ENCODE results near the gene VILL. TPM values are rescaled to one million over a fixed set of nuclear protein-coding genes. Genes with fewer than 3 reads are reported as not detected.
"Not testable (repeated sequence)": the region's sequence is repeated elsewhere in the genome, so short reads cannot be mapped to it uniquely, and the experiment has no call there.

Gene VILL
- total RNA-seq, 1 donor from 2014 or later, result 3.2 TPM

GRCh38 chr3:37985637-37986320 is 4.8 kb upstream of the VILL start:
- no peak for DNase-seq
- no peak for TF ChIP-seq CTCF (IDR thresholded peaks at IDR 0.05; ENCODE audit: partially characterized antibody, unreplicated experiment)
- Mint-ChIP-seq H3K9me3 (ENCODE audit: unreplicated experiment) (no peaks in the 10 kb centered on the region), H3K36me3 (ENCODE audit: unreplicated experiment) (no peaks in the 10 kb centered on the region), H3K4me1 (ENCODE audit: low read depth, unreplicated experiment) (no peaks in the 10 kb centered on the region), H3K4me3 (ENCODE audit: unreplicated experiment) (no peak overlapping the region), H3K27me3 (ENCODE audit: unreplicated experiment) (peaks cover 7% of the 10 kb centered on the region), H3K27ac (ENCODE audit: unreplicated experiment) (no peak overlapping the region)

GRCh38 chr3:37986479-37987314 is 3.9 kb upstream of the VILL start:
- Mint-ChIP-seq H3K27ac (ENCODE audit: unreplicated experiment) (no peak overlapping the region), H3K9me3 (ENCODE audit: unreplicated experiment) (no peaks in the 10 kb centered on the region), H3K4me3 (ENCODE audit: unreplicated experiment) (no peak overlapping the region), H3K36me3 (ENCODE audit: unreplicated experiment) (no peaks in the 10 kb centered on the region), H3K27me3 (ENCODE audit: unreplicated experiment) (peaks cover 7% of the 10 kb centered on the region), H3K4me1 (ENCODE audit: low read depth, unreplicated experiment) (no peaks in the 10 kb centered on the region)
- TF ChIP-seq CTCF (IDR thresholded peaks at IDR 0.05; ENCODE audit: partially characterized antibody, unreplicated experiment), result no peak
- DNase-seq, result no peak

- Mint-ChIP-seq H3K9me3 (ENCODE audit: unreplicated experiment) (no peaks in the 10 kb centered on the region), H3K36me3 (ENCODE audit: unreplicated experiment) (no peaks in the 10 kb centered on the region), H3K4me1 (ENCODE audit: low read depth, unreplicated experiment) (no peaks in the 10 kb centered on the region), H3K27ac (ENCODE audit: unreplicated experiment) (no peak overlapping the region), H3K27me3 (ENCODE audit: unreplicated experiment) (peaks cover 7% of the 10 kb centered on the region), H3K4me3 (ENCODE audit: unreplicated experiment) (no peak overlapping the region)
- DNase-seq, result no peak
- no peak for TF ChIP-seq CTCF (IDR thresholded peaks at IDR 0.05; ENCODE audit: partially characterized antibody, unreplicated experiment)
Measured at GRCh38 chr3:37987315-37987697, 3.3 kb upstream of the VILL start.

DNA sequence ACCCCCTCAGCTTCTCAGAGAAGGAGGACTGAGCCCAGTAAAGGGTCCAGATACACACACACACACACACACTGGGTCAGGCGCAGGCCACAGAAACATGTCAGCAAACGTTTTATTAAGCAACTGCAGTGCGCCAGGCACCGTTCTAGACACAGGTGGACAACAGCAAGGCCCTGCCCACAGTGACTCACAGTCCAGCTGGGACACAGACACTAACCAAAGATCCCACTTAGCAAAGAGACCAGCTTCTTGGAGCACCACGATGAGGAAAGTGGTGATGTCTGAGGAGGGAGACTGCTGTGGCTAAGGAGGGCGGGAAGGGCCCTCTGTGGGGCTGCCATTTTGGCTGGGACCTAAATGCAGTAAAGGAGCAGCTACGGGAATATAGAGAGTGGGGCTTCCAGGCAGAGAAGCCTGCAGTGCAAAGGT is 2.8 kb upstream of the VILL start:
- DNase-seq, result no peak
- peaks cover 7% of the 10 kb centered on the region for H3K27me3 Mint-ChIP-seq (ENCODE audit: unreplicated experiment)
- no peaks in the 10 kb centered on the region for H3K36me3 Mint-ChIP-seq (ENCODE audit: unreplicated experiment)
- no peak overlapping the region for H3K4me3 Mint-ChIP-seq (ENCODE audit: unreplicated experiment)
- no peaks in the 10 kb centered on the region for H3K4me1 Mint-ChIP-seq (ENCODE audit: low read depth, unreplicated experiment)
- no peak for TF ChIP-seq CTCF (IDR thresholded peaks at IDR 0.05; ENCODE audit: partially characterized antibody, unreplicated experiment)
- H3K9me3 Mint-ChIP-seq (ENCODE audit: unreplicated experiment), result no peaks in the 10 kb centered on the region
- H3K27ac Mint-ChIP-seq (ENCODE audit: unreplicated experiment), result no peak overlapping the region

DNA sequence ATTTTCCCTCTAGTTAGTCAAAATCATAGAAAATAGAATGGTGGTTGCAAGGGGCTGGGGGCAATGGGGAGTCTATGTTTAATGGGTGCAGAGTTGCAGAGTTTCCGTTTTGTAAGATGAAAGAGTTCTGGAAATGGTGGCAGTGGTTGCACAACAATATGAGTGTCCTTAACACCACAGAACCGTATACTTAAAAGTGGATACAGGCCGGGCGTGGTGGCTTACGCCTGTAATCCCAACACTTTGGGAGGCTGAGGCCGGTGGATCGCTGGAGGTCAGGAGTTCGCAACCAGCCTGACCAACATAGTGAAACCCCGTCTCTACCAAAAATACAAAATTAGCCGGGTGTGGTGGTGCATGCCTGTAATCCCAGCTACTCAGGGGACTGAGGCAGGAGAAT is 2.2 kb upstream of the VILL start:
- not testable (repeated sequence) for H3K4me1 Mint-ChIP-seq (ENCODE audit: low read depth, unreplicated experiment); DNase-seq; H3K9me3 Mint-ChIP-seq (ENCODE audit: unreplicated experiment); H3K27ac Mint-ChIP-seq (ENCODE audit: unreplicated experiment); H3K4me3 Mint-ChIP-seq (ENCODE audit: unreplicated experiment); H3K27me3 Mint-ChIP-seq (ENCODE audit: unreplicated experiment); H3K36me3 Mint-ChIP-seq (ENCODE audit: unreplicated experiment)

All from glutamatergic neuron (in vitro differentiated cells).